DND-41 (cell line): ENCODE results near the gene TSPEAR.

ENCODE experiments used
- ATAC-seq: fragments of 200-7000 bp; cut with Tn5 transposase; 3 replicates; pipeline ENCODE4 v1.9.1; 2021; ENCODE audit warnings: low read depth; ENCODE audit not compliant: insufficient read depth
- DNase-seq: peaks from one replicate; pipeline ENCODE4 v3.0.0-alpha.2; 2020
- H2AFZ ChIP-seq: 2 replicates; pipeline ENCODE4 v1.6.0; 2012; ENCODE audit warnings: low read depth, low read length
- H3K27ac ChIP-seq: 2 replicates; pipeline ENCODE4 v1.5.1; 2012; ENCODE audit warnings: low read length, inconsistent platforms
- H3K27me3 ChIP-seq: fragments of 200-600 bp; sonication (generic); 2 replicates; pipeline ENCODE4 v1.6.0; 2012; ENCODE audit warnings: low read length, mild to moderate bottlenecking, inconsistent platforms; ENCODE audit not compliant: insufficient read depth, poor library complexity
- H3K36me3 ChIP-seq: 2 replicates; pipeline ENCODE4 v1.5.1; 2012; ENCODE audit warnings: low read length, inconsistent platforms; ENCODE audit not compliant: insufficient read depth
- H3K4me1 ChIP-seq: 2 replicates; pipeline ENCODE4 v1.5.1; 2012; ENCODE audit warnings: mild to moderate bottlenecking, low read length; ENCODE audit not compliant: insufficient read depth
- H3K4me2 ChIP-seq: 2 replicates; pipeline ENCODE4 v1.6.0; 2012; ENCODE audit warnings: mild to moderate bottlenecking, moderate library complexity, low read length, inconsistent platforms; ENCODE audit not compliant: insufficient read depth
- H3K4me3 ChIP-seq, 2 experiments: fragments of 200-600 bp in 1 of 2; shearing (Covaris generic) in 1 of 2; 2 replicates each; pipeline ENCODE4 v1.5.1; 2012 to 2016; ENCODE audit warnings: inconsistent platforms in 2 of 2, low read length in 2 of 2, mild to moderate bottlenecking in 2 of 2, low read depth in 1 of 2, moderate library complexity in 1 of 2
- H3K79me2 ChIP-seq: 2 replicates; pipeline ENCODE4 v1.6.0; 2012; ENCODE audit warnings: low read length, inconsistent platforms; ENCODE audit not compliant: insufficient read depth
- H3K9ac ChIP-seq: 2 replicates; pipeline ENCODE4 v1.6.0; 2012; ENCODE audit warnings: low read depth, mild to moderate bottlenecking, inconsistent platforms, low read length, moderate library complexity
- H3K9me3 ChIP-seq: 2 replicates; pipeline ENCODE4 v1.5.1; 2012; ENCODE audit warnings: low read length, moderate library complexity, mild to moderate bottlenecking, inconsistent platforms; ENCODE audit not compliant: insufficient read depth, severe bottlenecking
- H4K20me1 ChIP-seq: 2 replicates; pipeline ENCODE4 v1.6.0; 2012; ENCODE audit warnings: low read length; ENCODE audit not compliant: insufficient read depth
- CTCF ChIP-seq: IDR thresholded peaks from 2 replicates; pipeline ENCODE4 v1.5.1; 2012; ENCODE audit warnings: borderline replicate concordance, low read length, moderate library complexity, mild to moderate bottlenecking; ENCODE audit not compliant: poor library complexity, severe bottlenecking; ENCODE audit errors: extremely low read depth
- EZH2 ChIP-seq: IDR thresholded peaks from 3 replicates; pipeline ENCODE4 v1.6.1; 2012; ENCODE audit warnings: borderline replicate concordance, low read depth, mild to moderate bottlenecking, moderate library complexity, low read length, inconsistent platforms; ENCODE audit not compliant: severe bottlenecking

The TSPEAR gene

GRCh38 chr21:44531606-44532564 lies 179.5 kb downstream of the TSPEAR start:
- Histone ChIP-seq H3K9me3 (no peaks in the 10 kb centered on the region), H3K36me3 (no peaks in the 10 kb centered on the region), H3K4me3 (no peak overlapping the region), H3K9ac (no peak overlapping the region), H2AFZ (no peak overlapping the region), H3K27me3 (peaks cover 2% of the 10 kb centered on the region), H3K27ac (no peak overlapping the region), H3K4me2 (no peak overlapping the region), H3K79me2 (no peaks in the 10 kb centered on the region), H4K20me1 (no peaks in the 10 kb centered on the region), H3K4me1 (no peaks in the 10 kb centered on the region)
- ATAC-seq (no peak), DNase-seq (no peak)
- TF ChIP-seq CTCF, result no peak
- no peak for TF ChIP-seq EZH2

- Histone ChIP-seq H3K27me3 (peaks cover 2% of the 10 kb centered on the region), H3K4me2 (no peak overlapping the region)
- no peak for DNase-seq
Observed at GRCh38 chr21:44530903-44531605, 180.3 kb downstream of the TSPEAR start.

GRCh38 chr21:44530221-44530902 lies 181.0 kb downstream of the TSPEAR start:
- no peaks in the 10 kb centered on the region for H4K20me1 ChIP-seq
- no peaks in the 10 kb centered on the region for H3K4me1 ChIP-seq
- no peaks in the 10 kb centered on the region for H3K79me2 ChIP-seq
- TF ChIP-seq CTCF, result no peak
- no peak for TF ChIP-seq EZH2
- H3K4me2 ChIP-seq, result no peak overlapping the region
- no peak overlapping the region for H3K9ac ChIP-seq
- no peak overlapping the region for H2AFZ ChIP-seq
- ATAC-seq (no peak), DNase-seq (no peak)
- H3K36me3 ChIP-seq, result no peaks in the 10 kb centered on the region
- H3K4me3 ChIP-seq, result no peak overlapping the region
- no peak overlapping the region for H3K27ac ChIP-seq
- H3K9me3 ChIP-seq, result no peaks in the 10 kb centered on the region
- H3K27me3 ChIP-seq, result no peaks in the 10 kb centered on the region

More at GRCh38 chr21:44530903-44531605, 180.3 kb downstream of the TSPEAR start:
- Histone ChIP-seq H3K27ac (no peak overlapping the region), H3K79me2 (no peaks in the 10 kb centered on the region), H3K9ac (no peak overlapping the region), H3K4me3 (no peak overlapping the region), H4K20me1 (no peaks in the 10 kb centered on the region), H3K36me3 (no peaks in the 10 kb centered on the region), H2AFZ (no peak overlapping the region), H3K4me1 (no peaks in the 10 kb centered on the region), H3K9me3 (no peaks in the 10 kb centered on the region)
- no peak for TF ChIP-seq EZH2
- no peak for TF ChIP-seq CTCF
- ATAC-seq, result no peak
